Measurements from ENCODE around the gene SVEP1. TPM values are rescaled to one million over a fixed set of nuclear protein-coding genes. Genes with fewer than 3 reads are reported as not detected.

Gene SVEP1
- total and polyA plus RNA-seq, 4 donors, result 3.3 to 38.9 (median 19.6) TPM

GRCh38 chr9:110571801-110572483, 7.6 kb downstream of the SVEP1 start:
- WGBS, 2 donors, result 80 to 94% methylated on average over 2 of the region's 2 CpGs
- TF ChIP-seq, protein P1, sequence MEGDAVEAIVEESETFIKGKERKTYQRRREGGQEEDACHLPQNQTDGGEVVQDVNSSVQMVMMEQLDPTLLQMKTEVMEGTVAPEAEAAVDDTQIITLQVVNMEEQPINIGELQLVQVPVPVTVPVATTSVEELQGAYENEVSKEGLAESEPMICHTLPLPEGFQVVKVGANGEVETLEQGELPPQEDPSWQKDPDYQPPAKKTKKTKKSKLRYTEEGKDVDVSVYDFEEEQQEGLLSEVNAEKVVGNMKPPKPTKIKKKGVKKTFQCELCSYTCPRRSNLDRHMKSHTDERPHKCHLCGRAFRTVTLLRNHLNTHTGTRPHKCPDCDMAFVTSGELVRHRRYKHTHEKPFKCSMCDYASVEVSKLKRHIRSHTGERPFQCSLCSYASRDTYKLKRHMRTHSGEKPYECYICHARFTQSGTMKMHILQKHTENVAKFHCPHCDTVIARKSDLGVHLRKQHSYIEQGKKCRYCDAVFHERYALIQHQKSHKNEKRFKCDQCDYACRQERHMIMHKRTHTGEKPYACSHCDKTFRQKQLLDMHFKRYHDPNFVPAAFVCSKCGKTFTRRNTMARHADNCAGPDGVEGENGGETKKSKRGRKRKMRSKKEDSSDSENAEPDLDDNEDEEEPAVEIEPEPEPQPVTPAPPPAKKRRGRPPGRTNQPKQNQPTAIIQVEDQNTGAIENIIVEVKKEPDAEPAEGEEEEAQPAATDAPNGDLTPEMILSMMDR (IDR thresholded peaks at IDR 0.05; ENCODE audit: control extremely low read depth, extremely low read depth), result no peak
- ATAC-seq (ENCODE audit: insufficient read depth, low FRiP score) (no peak), DNase-seq (peak in 1 of 3 donors; percentile 22)
- Histone ChIP-seq H3K4me1 (ENCODE audit: control insufficient read depth in 5 of 5, insufficient read depth in 5 of 5, low read length in 5 of 5) (no peaks in the 10 kb centered on the region), H3K4me3 (no peak overlapping the region), H3K9me3 (ENCODE audit: control insufficient read depth in 4 of 4, insufficient read depth in 3 of 4, low read length in 3 of 4) (no peaks in the 10 kb centered on the region), H3K27ac (ENCODE audit: low read depth in 1 of 2, low read length in 1 of 2) (no peak overlapping the region), H3K27me3 (ENCODE audit: control insufficient read depth in 3 of 3, insufficient read depth in 3 of 3, low read length in 2 of 3) (no peaks in the 10 kb centered on the region), H3K36me3 (ENCODE audit: control insufficient read depth in 4 of 4, insufficient read depth in 4 of 4, low read length in 4 of 4) (peaks cover 0 to 2% (median 0%) of the 10 kb centered on the region in 4 donors), H3K9ac (ENCODE audit: insufficient read depth in 1 of 2, low read length in 2 of 2) (no peak overlapping the region)

DNA sequence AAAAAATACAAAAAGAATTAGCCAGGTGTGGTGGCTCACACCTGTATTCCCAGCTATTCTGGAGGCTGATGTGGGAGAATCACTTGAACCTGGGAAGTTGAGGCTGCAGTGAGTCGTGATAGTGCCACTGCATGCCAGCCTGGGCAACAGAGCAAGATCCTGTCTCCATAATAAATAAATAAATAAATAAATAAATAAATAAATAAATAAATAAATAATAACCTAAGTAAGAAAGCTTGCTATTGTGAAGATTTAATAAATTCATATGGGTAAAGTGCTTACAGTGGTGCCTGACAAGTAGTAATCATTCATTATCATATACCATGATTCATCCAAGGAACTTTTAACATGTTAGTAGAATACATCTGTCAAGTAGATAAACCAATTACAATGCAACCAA, 13.4 kb downstream of the SVEP1 start:
- Histone ChIP-seq H3K9ac (ENCODE audit: insufficient read depth in 1 of 2, low read length in 2 of 2) (no peak overlapping the region), H3K27me3 (ENCODE audit: control insufficient read depth in 3 of 3, insufficient read depth in 3 of 3, low read length in 2 of 3) (no peaks in the 10 kb centered on the region), H3K9me3 (ENCODE audit: control insufficient read depth in 4 of 4, insufficient read depth in 3 of 4, low read length in 3 of 4) (no peaks in the 10 kb centered on the region), H3K36me3 (ENCODE audit: control insufficient read depth in 4 of 4, insufficient read depth in 4 of 4, low read length in 4 of 4) (peaks cover 0 to 10% (median 2%) of the 10 kb centered on the region in 4 donors), H3K4me1 (ENCODE audit: control insufficient read depth in 5 of 5, insufficient read depth in 5 of 5, low read length in 5 of 5) (no peaks in the 10 kb centered on the region), H3K27ac (ENCODE audit: low read depth in 1 of 2, low read length in 1 of 2) (no peak overlapping the region), H3K4me3 (no peak overlapping the region)
- WGBS, 2 donors, result 92% methylated on average over 1 of the region's 1 CpG
- DNase-seq (no peak), ATAC-seq (ENCODE audit: insufficient read depth, low FRiP score) (no peak)
- TF ChIP-seq, protein P1 (IDR thresholded peaks at IDR 0.05; ENCODE audit: control extremely low read depth, extremely low read depth), result no peak

DNA sequence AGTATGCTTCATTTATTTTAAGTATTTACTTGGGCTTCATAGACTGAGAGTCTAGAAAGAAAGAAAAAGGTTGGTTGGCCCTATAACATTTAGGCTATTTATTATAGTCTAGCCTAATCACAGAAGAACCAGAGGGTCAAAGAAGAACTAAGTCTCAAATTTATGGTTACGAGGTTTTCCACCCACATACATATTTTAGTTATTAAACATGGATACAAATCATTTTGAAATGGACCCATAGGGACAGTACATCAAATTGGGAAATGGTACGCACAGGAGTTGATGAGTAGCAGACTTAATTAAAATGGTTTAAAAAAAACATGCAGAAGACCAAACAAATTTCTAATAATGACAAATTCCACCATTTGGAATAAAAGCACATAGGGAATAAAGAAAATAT, 17.7 kb downstream of the SVEP1 start:
- Histone ChIP-seq H3K9me3 (ENCODE audit: control insufficient read depth in 4 of 4, insufficient read depth in 3 of 4, low read length in 3 of 4) (no peaks in the 10 kb centered on the region), H3K4me1 (ENCODE audit: control insufficient read depth in 5 of 5, insufficient read depth in 5 of 5, low read length in 5 of 5) (no peaks in the 10 kb centered on the region), H3K9ac (ENCODE audit: insufficient read depth in 1 of 2, low read length in 2 of 2) (no peak overlapping the region), H3K27me3 (ENCODE audit: control insufficient read depth in 3 of 3, insufficient read depth in 3 of 3, low read length in 2 of 3) (no peaks in the 10 kb centered on the region), H3K4me3 (no peak overlapping the region), H3K36me3 (ENCODE audit: control insufficient read depth in 4 of 4, insufficient read depth in 4 of 4, low read length in 4 of 4) (peaks cover 0 to 7% (median 2%) of the 10 kb centered on the region in 4 donors), H3K27ac (ENCODE audit: low read depth in 1 of 2, low read length in 1 of 2) (no peak overlapping the region)
- WGBS, 2 donors, result 89 to 92% methylated on average over 2 of the region's 2 CpGs
- ATAC-seq (ENCODE audit: insufficient read depth, low FRiP score) (no peak), DNase-seq (no peak)
- TF ChIP-seq, protein P1 (IDR thresholded peaks at IDR 0.05; ENCODE audit: control extremely low read depth, extremely low read depth), result no peak

Measured in lung (tissue), 12 donors.